Measurements from ENCODE around the gene DOCK11. TPM values are rescaled to one million over a fixed set of nuclear protein-coding genes. Genes with fewer than 3 reads are reported as not detected.

The DOCK11 gene
- total and polyA plus RNA-seq, 9 of the 15 experiments (the other 6 are each of a cell fraction or from before 2014, with no cell fraction given), result 41.8 to 77.8 (median 50.9) TPM

DNA sequence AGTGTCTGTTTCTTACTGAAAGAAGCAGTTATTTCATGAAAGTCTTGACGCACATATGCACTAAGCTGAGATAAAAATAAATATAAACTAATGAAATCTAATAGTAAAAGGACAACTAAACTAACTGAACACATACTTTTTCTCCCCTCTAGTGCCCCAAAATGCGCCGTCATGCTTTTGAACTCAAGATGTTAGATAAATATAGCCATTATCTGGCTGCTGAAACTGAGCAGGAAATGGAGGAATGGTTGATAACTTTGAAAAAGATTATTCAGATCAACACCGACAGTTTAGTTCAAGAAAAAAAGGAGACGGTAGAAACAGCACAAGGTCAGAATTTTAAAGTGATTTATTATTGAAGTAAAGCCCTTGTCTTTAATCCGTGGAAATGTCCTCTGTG, 70.2 kb downstream of the DOCK11 start:
- Histone ChIP-seq H3K4me3 (no peak overlapping the region), H3K27ac (ENCODE audit: extremely low read depth, low read depth, low read length) (peak overlapping the region; percentile 51), H3K79me2 (ENCODE audit: control insufficient read depth, insufficient read depth, low read length) (peaks cover 10% of the 10 kb centered on the region; the same call in 1 of the 3 replicates), H2AFZ (ENCODE audit: low read depth, low read length) (peak overlapping the region; percentile 35), H3K9me1 (ENCODE audit: control insufficient read depth, insufficient read depth, low read length) (no peaks in the 10 kb centered on the region), H4K20me1 (replicated peaks; ENCODE audit: control insufficient read depth, insufficient read depth, low read length) (no peaks in the 10 kb centered on the region), H3K4me1 (replicated peaks in 1 of 2; ENCODE audit: control insufficient read depth in 2 of 2, insufficient read depth in 2 of 2, low read length in 2 of 2) (peaks cover 6 to 19% of the 10 kb centered on the region in 2 experiments), H3K27me3 (ENCODE audit: control insufficient read depth in 2 of 2, insufficient read depth in 2 of 2, low read length in 2 of 2) (no peaks in the 10 kb centered on the region), H3K9me3 (replicated peaks; ENCODE audit: control insufficient read depth, insufficient read depth, low read depth, low read length) (no peaks in the 10 kb centered on the region), H3K4me2 (ENCODE audit: insufficient read depth, low read length) (peak overlapping the region; percentile 2; the same call in 1 of the 2 replicates), H3K9ac (ENCODE audit: insufficient read depth in 1 of 2, low read depth in 2 of 2, low read length in 2 of 2) (peak overlapping the region in 1 of 2 experiments; percentile 53; a peak in 2 of 4 replicates), H3K36me3 (ENCODE audit: control insufficient read depth, insufficient read depth, low read length) (peaks cover 78% of the 10 kb centered on the region)
- in situ Hi-C loops (cut with MboI) (no loop called here), intact Hi-C loops (cut with micrococcal nuclease) (no loop called here)
- FAIRE-seq, result peak; percentile 32
- ATAC-seq, result peak; percentile 65
- peak in 1 of 4 experiments; percentile 66 for DNase-seq (ENCODE audit: extremely low read depth in 1 of 4, low spot score in 3 of 4)
- WGBS (ENCODE audit: insufficient coverage, low coverage, missing lambda C conversion rate), result 0% methylated on average over 6 of the region's 6 CpGs
- ChIA-PET CTCF (ENCODE audit: low intra/inter-chr PET ratio) (no interaction called here), POLR2A (no interaction called here)
- BruUV-seq (replicated peaks), result no TSS peak
- TF ChIP-seq PHF8 (IDR thresholded peaks at IDR 0.05; ENCODE audit: borderline replicate concordance, low read length) (no peak), ZNF77 (CRISPR knock-in tag; IDR thresholded peaks at IDR 0.05) (no peak), CGGBP1 (CRISPR knock-in tag; IDR thresholded peaks at IDR 0.05) (no peak), SOX6 (IDR thresholded peaks at IDR 0.05) (no peak), POLR2AphosphoS5 (IDR thresholded peaks at IDR 0.05; ENCODE audit: control insufficient read depth, insufficient read depth, low read depth, low read length) (no peak), TAF1 (IDR thresholded peaks at IDR 0.05; ENCODE audit: control insufficient read depth, extremely low read depth, insufficient read depth, low read length, severe bottlenecking) (no peak), ZNF717 (CRISPR knock-in tag; IDR thresholded peaks at IDR 0.05) (no peak), ZNF780A (CRISPR knock-in tag; IDR thresholded peaks at IDR 0.05) (no peak), ZFP1 (CRISPR knock-in tag; IDR thresholded peaks at IDR 0.05) (no peak), NR4A1 (CRISPR knock-in tag; IDR thresholded peaks at IDR 0.05) (no peak), NR4A1 (tag; IDR thresholded peaks at IDR 0.05) (no peak), E2F8 (IDR thresholded peaks at IDR 0.05; ENCODE audit: low read depth, partially characterized antibody) (no peak), CLOCK (CRISPR knock-in tag; IDR thresholded peaks at IDR 0.05; ENCODE audit: borderline replicate concordance) (no peak), ZC3H11A (IDR thresholded peaks at IDR 0.05; ENCODE audit: low read depth, low read length) (no peak), OTX1 (CRISPR knock-in tag; IDR thresholded peaks at IDR 0.05) (no peak), ZNF280B (CRISPR knock-in tag; IDR thresholded peaks at IDR 0.05) (no peak)
